ENCODE results near the gene DCDC2C. TPM values are rescaled to one million over a fixed set of nuclear protein-coding genes. Genes with fewer than 3 reads are reported as not detected.

DCDC2C gene
- total and polyA plus RNA-seq, 2 of the 4 experiments (the other 2 are of a cell fraction), result not detected

- Histone ChIP-seq H3K27ac (ENCODE audit: insufficient read depth, low read length) (no peak overlapping the region), H3K4me2 (ENCODE audit: low read depth, low read length) (no peak overlapping the region), H3K9ac (ENCODE audit: low read depth, low read length) (no peak overlapping the region), H4K91ac (ENCODE audit: insufficient read depth, low read depth, low read length) (no peak overlapping the region), H4K20me1 (ENCODE audit: insufficient read depth, low read length) (no peaks in the 10 kb centered on the region), H3K27me3 (ENCODE audit: control insufficient read depth, insufficient read depth, low read length) (no peaks in the 10 kb centered on the region), H3K56ac (ENCODE audit: extremely low read depth, insufficient read depth, low read length) (no peak overlapping the region), H2AK5ac (ENCODE audit: low read depth, low read length) (no peak overlapping the region), H3K9me1 (ENCODE audit: insufficient read depth, low read length) (no peaks in the 10 kb centered on the region), H3K4ac (ENCODE audit: low read depth, low read length) (no peak overlapping the region), H4K5ac (ENCODE audit: low read depth, low read length) (no peak overlapping the region), H2BK120ac (ENCODE audit: low read depth, low read length) (no peak overlapping the region), H3K18ac (ENCODE audit: low read depth, low read length) (no peak overlapping the region), H3K23ac (ENCODE audit: low read depth, low read length) (no peak overlapping the region), H3K14ac (replicated peaks; ENCODE audit: low read depth, low read length) (no peak overlapping the region), H3K4me1 (ENCODE audit: control insufficient read depth, insufficient read depth, low read length) (no peaks in the 10 kb centered on the region), H4K8ac (ENCODE audit: low read depth in 2 of 2, low read length in 2 of 2) (no peak overlapping the region), H2BK15ac (ENCODE audit: low read depth, low read length) (no peak overlapping the region), H2AFZ (replicated peaks; ENCODE audit: low read length, poor library complexity) (no peak overlapping the region), H2AK9ac (replicated peaks; ENCODE audit: low read depth, low read length, poor library complexity) (no peak overlapping the region), H3K36me3 (ENCODE audit: control insufficient read depth, insufficient read depth, low read length) (no peaks in the 10 kb centered on the region), H2BK5ac (ENCODE audit: low read depth, low read length, poor library complexity, severe bottlenecking) (no peak overlapping the region), H2BK20ac (ENCODE audit: low read depth, low read length) (no peak overlapping the region), H3K79me1 (ENCODE audit: low read depth in 1 of 2, low read length in 2 of 2) (no peaks in the 10 kb centered on the region), H3K4me3 (ENCODE audit: insufficient read depth, low read depth, low read length) (no peak overlapping the region), H3K9me3 (ENCODE audit: control insufficient read depth, insufficient read depth, low read length) (no peaks in the 10 kb centered on the region)
- no TSS peak for BruUV-seq (replicated peaks)
- no peak for TF ChIP-seq POLR2A (IDR thresholded peaks at IDR 0.05; ENCODE audit: low read depth, low read length)
- TF ChIP-seq FOS (IDR thresholded peaks at IDR 0.05; ENCODE audit: low read depth, low read length), result no peak
- TF ChIP-seq RAD21 (IDR thresholded peaks at IDR 0.05; ENCODE audit: low read length), result no peak
- TF ChIP-seq MXI1 (IDR thresholded peaks at IDR 0.05; ENCODE audit: borderline replicate concordance, low read depth, low read length), result no peak
- TF ChIP-seq SMC3 (IDR thresholded peaks at IDR 0.05; ENCODE audit: low read depth, low read length), result no peak
- no peak for TF ChIP-seq BHLHE40 (IDR thresholded peaks at IDR 0.05; ENCODE audit: low read depth, low read length)
- TF ChIP-seq NFE2L2 (IDR thresholded peaks at IDR 0.05; ENCODE audit: low read depth, low read length), result no peak
- no peak for TF ChIP-seq CTCF (conservative IDR thresholded peaks at IDR 0.05; ENCODE audit: low read depth, low read length)
- no peak for TF ChIP-seq MAZ (IDR thresholded peaks at IDR 0.05; ENCODE audit: borderline replicate concordance, low read depth, low read length)
- no peak for TF ChIP-seq USF2 (IDR thresholded peaks at IDR 0.05; ENCODE audit: low read depth, low read length)
- TF ChIP-seq RFX5 (IDR thresholded peaks at IDR 0.05; ENCODE audit: low read depth, low read length), result no peak
- no peak for TF ChIP-seq RCOR1 (IDR thresholded peaks at IDR 0.05; ENCODE audit: insufficient replicate concordance, low read length)
- no peak for TF ChIP-seq ELK1 (IDR thresholded peaks at IDR 0.05; ENCODE audit: borderline replicate concordance, low read depth, low read length)
- TF ChIP-seq CEBPB (IDR thresholded peaks at IDR 0.05; ENCODE audit: low read depth, low read length), result no peak
- TF ChIP-seq MAFK (IDR thresholded peaks at IDR 0.05; ENCODE audit: low read depth, low read length), result no peak
- TF ChIP-seq CHD1 (IDR thresholded peaks at IDR 0.05; ENCODE audit: low read depth, low read length), result no peak
- DNase-seq, result no peak
- in situ Hi-C loops (cut with MboI; ENCODE audit: low sequenced_read_pairs), result no loop called here
- ChIA-PET POLR2A (ENCODE audit: unreplicated experiment) (no interaction called here), CTCF (no interaction called here)
- dilution Hi-C loops (cut with HindIII; ENCODE audit: low sequenced_read_pairs, unreplicated experiment), result no loop called here
- intact Hi-C loops (cut with micrococcal nuclease), result no loop called here
- WGBS, 2 experiments (ENCODE audit: extremely low coverage in 2 of 2, insufficient read length in 1 of 2), result 60% methylated on average over 8 of the region's 9 CpGs; no CpG with 5 or more reads in 1 of the 2 experiments
- ATAC-seq (ENCODE audit: low read depth), result no peak
These were observed 44.5 kb downstream of the DCDC2C start for GRCh38 chr2:3747826-3748225.
